ENCODE data around the gene CELA2A. TPM values are rescaled to one million over a fixed set of nuclear protein-coding genes. Genes with fewer than 3 reads are reported as not detected.

The CELA2A gene
- polyA plus RNA-seq, 1 of the 3 experiments (the other 2 are of a cell fraction): not detected

GRCh38 chr1:15508700-15509487, 52.4 kb downstream of the CELA2A start:
- Histone ChIP-seq H3K79me2 (ENCODE audit: insufficient read depth) (no peaks in the 10 kb centered on the region), H4K20me1 (ENCODE audit: insufficient read depth) (no peaks in the 10 kb centered on the region), H3K4me1 (ENCODE audit: control insufficient read depth in 1 of 2, insufficient read depth in 2 of 2, low read depth in 1 of 2, low read length in 1 of 2) (no peaks in the 10 kb centered on the region), H3K4me3 (ENCODE audit: low read depth in 2 of 2, low read length in 1 of 2) (no peak overlapping the region), H3K4me2 (no peak overlapping the region), H3K9me2 (no peaks in the 10 kb centered on the region), H3K27ac (ENCODE audit: low read depth in 2 of 2, low read length in 1 of 2) (no peak overlapping the region), H2AFZ (ENCODE audit: low read depth) (no peak overlapping the region), H3K27me3 (ENCODE audit: insufficient read depth) (no peaks in the 10 kb centered on the region), H3F3A (replicated peaks; ENCODE audit: insufficient read depth) (no peaks in the 10 kb centered on the region), H3K36me3 (replicated peaks in 1 of 2; ENCODE audit: control insufficient read depth in 1 of 2, insufficient read depth in 2 of 2, low read length in 1 of 2) (peaks cover 0 to 14% of the 10 kb centered on the region in 2 experiments), H3K9ac (no peak overlapping the region), H3K9me3 (no peaks in the 10 kb centered on the region)
- TF ChIP-seq CHD2 (IDR thresholded peaks at IDR 0.05; ENCODE audit: low read length, partially characterized antibody) (no peak), GABPA (IDR thresholded peaks at IDR 0.05; ENCODE audit: low read depth) (no peak), JUND (IDR thresholded peaks at IDR 0.05) (no peak), USF2 (IDR thresholded peaks at IDR 0.05; ENCODE audit: borderline replicate concordance, low read depth, low read length) (no peak), RAD21 (IDR thresholded peaks at IDR 0.05; ENCODE audit: low read length) (no peak), ZBTB33 (IDR thresholded peaks at IDR 0.05; ENCODE audit: borderline replicate concordance, low read depth) (no peak), REST (IDR thresholded peaks at IDR 0.05; ENCODE audit: low read depth, low read length) (no peak), ELF1 (IDR thresholded peaks at IDR 0.05) (no peak), YY1 (IDR thresholded peaks at IDR 0.05; ENCODE audit: low read depth) (no peak), MAX (IDR thresholded peaks at IDR 0.05; ENCODE audit: low read depth) (no peak), TCF12 (IDR thresholded peaks at IDR 0.05) (no peak), EP300 (IDR thresholded peaks at IDR 0.05; ENCODE audit: borderline replicate concordance in 1 of 2, low read depth in 1 of 2, low read length in 1 of 2) (no peak), POLR2AphosphoS5 (IDR thresholded peaks at IDR 0.05; ENCODE audit: low read depth, low read length) (no peak), RXRA (IDR thresholded peaks at IDR 0.05; ENCODE audit: borderline replicate concordance, low read depth) (no peak), RCOR1 (IDR thresholded peaks at IDR 0.05; ENCODE audit: low read length) (no peak), MXI1 (IDR thresholded peaks at IDR 0.05; ENCODE audit: low read depth, low read length) (no peak), GATA2 (CRISPR knock-in tag; IDR thresholded peaks at IDR 0.05) (no peak)
- TF ChIP-seq, protein P1, sequence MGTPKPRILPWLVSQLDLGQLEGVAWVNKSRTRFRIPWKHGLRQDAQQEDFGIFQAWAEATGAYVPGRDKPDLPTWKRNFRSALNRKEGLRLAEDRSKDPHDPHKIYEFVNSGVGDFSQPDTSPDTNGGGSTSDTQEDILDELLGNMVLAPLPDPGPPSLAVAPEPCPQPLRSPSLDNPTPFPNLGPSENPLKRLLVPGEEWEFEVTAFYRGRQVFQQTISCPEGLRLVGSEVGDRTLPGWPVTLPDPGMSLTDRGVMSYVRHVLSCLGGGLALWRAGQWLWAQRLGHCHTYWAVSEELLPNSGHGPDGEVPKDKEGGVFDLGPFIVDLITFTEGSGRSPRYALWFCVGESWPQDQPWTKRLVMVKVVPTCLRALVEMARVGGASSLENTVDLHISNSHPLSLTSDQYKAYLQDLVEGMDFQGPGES (IDR thresholded peaks at IDR 0.05; ENCODE audit: low read depth, low read length): no peak
- TF ChIP-seq, protein P2, sequence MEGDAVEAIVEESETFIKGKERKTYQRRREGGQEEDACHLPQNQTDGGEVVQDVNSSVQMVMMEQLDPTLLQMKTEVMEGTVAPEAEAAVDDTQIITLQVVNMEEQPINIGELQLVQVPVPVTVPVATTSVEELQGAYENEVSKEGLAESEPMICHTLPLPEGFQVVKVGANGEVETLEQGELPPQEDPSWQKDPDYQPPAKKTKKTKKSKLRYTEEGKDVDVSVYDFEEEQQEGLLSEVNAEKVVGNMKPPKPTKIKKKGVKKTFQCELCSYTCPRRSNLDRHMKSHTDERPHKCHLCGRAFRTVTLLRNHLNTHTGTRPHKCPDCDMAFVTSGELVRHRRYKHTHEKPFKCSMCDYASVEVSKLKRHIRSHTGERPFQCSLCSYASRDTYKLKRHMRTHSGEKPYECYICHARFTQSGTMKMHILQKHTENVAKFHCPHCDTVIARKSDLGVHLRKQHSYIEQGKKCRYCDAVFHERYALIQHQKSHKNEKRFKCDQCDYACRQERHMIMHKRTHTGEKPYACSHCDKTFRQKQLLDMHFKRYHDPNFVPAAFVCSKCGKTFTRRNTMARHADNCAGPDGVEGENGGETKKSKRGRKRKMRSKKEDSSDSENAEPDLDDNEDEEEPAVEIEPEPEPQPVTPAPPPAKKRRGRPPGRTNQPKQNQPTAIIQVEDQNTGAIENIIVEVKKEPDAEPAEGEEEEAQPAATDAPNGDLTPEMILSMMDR (IDR thresholded peaks at IDR 0.05): no peak
- ChIA-PET POLR2A (no interaction called here), CTCF (no interaction called here)
- DNase-seq: no peak
- 88% methylated on average over 12 of the region's 12 CpGs for WGBS (ENCODE audit: low lambda C conversion rate)

All from SK-N-SH (cell line).